ENCODE data around the gene PROCA1. TPM values are rescaled to one million over a fixed set of nuclear protein-coding genes. Genes with fewer than 3 reads are reported as not detected.

PROCA1 gene
- total and polyA plus RNA-seq, 9 of the 15 experiments (the other 6 are each of a cell fraction or from before 2014, with no cell fraction given): 0.78 to 16.2 (median 5.6) TPM

- no peak for TF ChIP-seq THAP7 (CRISPR knock-in tag; IDR thresholded peaks at IDR 0.05)
- no peak; the same call in 1 of the 2 replicates for TF ChIP-seq HMGXB4 (CRISPR knock-in tag; IDR thresholded peaks at IDR 0.05)
- TF ChIP-seq MCM7 (IDR thresholded peaks at IDR 0.05): no peak
- no peak for TF ChIP-seq NELFE (IDR thresholded peaks at IDR 0.05; ENCODE audit: insufficient read depth, insufficient read length)
- TF ChIP-seq EP400 (IDR thresholded peaks at IDR 0.05): no peak
- TF ChIP-seq TCF7 (IDR thresholded peaks at IDR 0.05; ENCODE audit: borderline replicate concordance): 0 out of 2 replicates have a peak, but pooled peaks have one; percentile 27
- no peak for TF ChIP-seq ZNF124 (CRISPR knock-in tag; IDR thresholded peaks at IDR 0.05)
- no peak for TF ChIP-seq ZNF707 (CRISPR knock-in tag; conservative IDR thresholded peaks at IDR 0.05)
- no peak for TF ChIP-seq GMEB1 (CRISPR knock-in tag; IDR thresholded peaks at IDR 0.05)
- TF ChIP-seq ZNF175 (CRISPR knock-in tag; IDR thresholded peaks at IDR 0.05; ENCODE audit: low read depth): no peak
- no peak for TF ChIP-seq CBX2 (IDR thresholded peaks at IDR 0.05; ENCODE audit: insufficient read depth, low read length, poor library complexity, severe bottlenecking)
- TF ChIP-seq OTX1 (CRISPR knock-in tag; IDR thresholded peaks at IDR 0.05): no peak
- no peak for TF ChIP-seq HMG20B (CRISPR knock-in tag; IDR thresholded peaks at IDR 0.05)
- TF ChIP-seq CREBBP (IDR thresholded peaks at IDR 0.05; ENCODE audit: low read depth, low read length): no peak
- TF ChIP-seq ZFP30 (CRISPR knock-in tag; IDR thresholded peaks at IDR 0.05; ENCODE audit: borderline replicate concordance): no peak
- TF ChIP-seq SETDB1 (IDR thresholded peaks at IDR 0.05; ENCODE audit: low read length): no peak
- no peak for TF ChIP-seq TOE1 (IDR thresholded peaks at IDR 0.05; ENCODE audit: borderline replicate concordance)
- TF ChIP-seq TOE1 (CRISPR knock-in tag; IDR thresholded peaks at IDR 0.05; ENCODE audit: borderline replicate concordance, low read depth): no peak
- TF ChIP-seq IRF9 (tag; IDR thresholded peaks at IDR 0.05): no peak
- 0 out of 2 replicates have a peak, but pooled peaks have one; percentile 17 for TF ChIP-seq ZNF12 (CRISPR knock-in tag; IDR thresholded peaks at IDR 0.05)
- no peak for TF ChIP-seq DEAF1 (CRISPR knock-in tag; IDR thresholded peaks at IDR 0.05)
- 0 out of 2 replicates have a peak, but pooled peaks have one; percentile 37 for TF ChIP-seq KLF1 (tag; IDR thresholded peaks at IDR 0.05)
These were observed 8.7 kb upstream of the PROCA1 start (continued) for GRCh38 chr17:28720247-28720996.
